Right lobe of liver (tissue), 4 donors: ENCODE measurements around the gene MOB2.

Experiments used
- CTCF ChIP-seq, 4 donors: fragments of 200-600 bp in 3 of 4; fragments of 450-650 bp in 1 of 4; IDR thresholded peaks; one replicate each; pipeline versions ENCODE4 v1.5.1 to v1.8.0; 2016 to 2022; ENCODE audit warnings: antibody characterized with exemption in 4 of 4, mild to moderate bottlenecking in 2 of 4
- POLR2A ChIP-seq: fragments of 450-650 bp; IDR thresholded peaks from one replicate; pipeline ENCODE4 v1.6.1; 2017; ENCODE audit warnings: antibody characterized with exemption, mild to moderate bottlenecking
- donor health status: DM: no; HTN: no; CAD: no.
- donor health status: DM: no; HTN: no; CAD: no.
- donor health status: DM: no; HTN: yes; CAD: no.

- TF ChIP-seq POLR2A: no peak
- TF ChIP-seq CTCF (IDR thresholded peaks at IDR 0.05): no peak
These were observed 48.1 kb upstream of the MOB2 start for GRCh38 chr11:1534682-1535081.
